Fibroblast of lung (primary cell): ENCODE data around the gene SEC61G. TPM values are rescaled to one million over a fixed set of nuclear protein-coding genes. Genes with fewer than 3 reads are reported as not detected.

Experiments used
- DNase-seq, 2 donors: peaks; one replicate each; pipeline versions ENCODE4 v3.0.0 to v3.0.0-alpha.2; 2010; ENCODE audit warnings: low read depth in 2 of 2
- H2AFZ ChIP-seq: 2 replicates; pipeline ENCODE4 v1.5.1; 2012; ENCODE audit warnings: low read length, control low read depth, inconsistent platforms
- H3K27ac ChIP-seq: 2 replicates; pipeline ENCODE4 v1.5.1; 2011; ENCODE audit warnings: low read length, control low read depth; ENCODE audit not compliant: insufficient read depth
- H3K27me3 ChIP-seq: 2 replicates; pipeline ENCODE4 v1.5.1; 2011; ENCODE audit warnings: mild to moderate bottlenecking, low read length; ENCODE audit not compliant: control insufficient read depth, insufficient read depth
- H3K36me3 ChIP-seq: 2 replicates; pipeline ENCODE4 v1.5.1; 2011; ENCODE audit warnings: low read length; ENCODE audit not compliant: control insufficient read depth, insufficient read depth
- H3K4me1 ChIP-seq: 2 replicates; pipeline ENCODE4 v1.5.1; 2011; ENCODE audit warnings: low read length; ENCODE audit not compliant: control insufficient read depth, insufficient read depth; ENCODE audit errors: extremely low read depth
- H3K4me2 ChIP-seq: 2 replicates; pipeline ENCODE4 v1.5.1; 2011; ENCODE audit warnings: low read length, control low read depth; ENCODE audit not compliant: insufficient read depth; ENCODE audit errors: extremely low read depth
- H3K4me3 ChIP-seq, 4 experiments: fragments of 200-600 bp in 1 of 4; sonication (generic) in 1 of 4; replicated peaks in 1 of 4; 2 replicates each; pipeline ENCODE4 v1.5.1; 2011 to 2016; ENCODE audit warnings: low read length in 4 of 4, low read depth in 3 of 4, mild to moderate bottlenecking in 3 of 4, control low read depth in 2 of 4, inconsistent platforms in 1 of 4, mixed read lengths in 1 of 4; ENCODE audit not compliant: insufficient read depth in 1 of 4; ENCODE audit errors: control extremely low read depth in 1 of 4
- H3K79me2 ChIP-seq: 2 replicates; pipeline ENCODE4 v1.5.1; 2012; ENCODE audit warnings: mild to moderate bottlenecking, low read length, inconsistent platforms; ENCODE audit not compliant: control insufficient read depth, insufficient read depth
- H3K9ac ChIP-seq: 2 replicates; pipeline ENCODE4 v1.5.1; 2011; ENCODE audit warnings: mild to moderate bottlenecking, low read length, control low read depth; ENCODE audit not compliant: insufficient read depth
- H3K9me3 ChIP-seq: 2 replicates; pipeline ENCODE4 v1.5.1; 2012; ENCODE audit warnings: low read depth, low read length; ENCODE audit not compliant: control insufficient read depth, insufficient read depth
- H4K20me1 ChIP-seq: 2 replicates; pipeline ENCODE4 v1.5.1; 2011; ENCODE audit warnings: low read length; ENCODE audit not compliant: control insufficient read depth, insufficient read depth; ENCODE audit errors: extremely low read depth
- CTCF ChIP-seq, 2 donors: IDR thresholded peaks in 1 of 2; conservative IDR thresholded peaks in 1 of 2; 1 replicate in 1 of 2; 2 replicates in 1 of 2; pipeline ENCODE4 v1.5.1; 2011 to 2012; ENCODE audit warnings: low read length in 2 of 2, control low read depth in 1 of 2, inconsistent platforms in 1 of 2, low read depth in 1 of 2, mild to moderate bottlenecking in 1 of 2
- EZH2 ChIP-seq: IDR thresholded peaks from 2 replicates; pipeline ENCODE4 v1.5.1; 2012; ENCODE audit warnings: low read length, control low read depth, mild to moderate bottlenecking; ENCODE audit errors: missing control alignments
- polyA plus RNA-seq, 2 donors: library from polyadenylated mRNA; depleted of rRNA in 1 of 2; stranded (reverse) in 1 of 2; unstranded in 1 of 2; fragments of >200 nt; gene quantifications; 2 replicates each; pipeline ENCODE4 v1.2.1, GENCODE V29; 2011 to 2012; ENCODE audit warnings: missing spikeins in 1 of 2
- total RNA-seq: library from RNA; depleted of rRNA; stranded (reverse); fragments of >200 nt; gene quantifications from 2 replicates; pipeline ENCODE4 v1.2.1, GENCODE V29; 2014

SEC61G gene
- total and polyA plus RNA-seq, 2 donors (not counting 1 experiment from before 2014, with no cell fraction given) = 143 to 623 TPM

GRCh38 chr7:54796150-54796549 is 37.1 kb upstream of the SEC61G start:
- TF ChIP-seq CTCF (conservative IDR thresholded peaks at IDR 0.05 in 1 of 2, IDR thresholded peaks at IDR 0.05 in 1 of 2; ENCODE audit: low read depth in 1 of 2, low read length in 2 of 2) = no peak
- no peak for TF ChIP-seq EZH2
- Histone ChIP-seq H3K4me3 (no peak overlapping the region), H3K9me3 (no peaks in the 10 kb centered on the region), H3K4me2 (no peak overlapping the region), H3K9ac (no peak overlapping the region), H3K27me3 (no peaks in the 10 kb centered on the region), H3K79me2 (no peaks in the 10 kb centered on the region), H3K36me3 (no peaks in the 10 kb centered on the region), H3K27ac (no peak overlapping the region), H4K20me1 (no peaks in the 10 kb centered on the region), H3K4me1 (no peaks in the 10 kb centered on the region), H2AFZ (no peak overlapping the region)
- DNase-seq = no peak

GRCh38 chr7:54792383-54792782 is 33.4 kb upstream of the SEC61G start:
- H3K9ac ChIP-seq = no peak overlapping the region
- H3K4me1 ChIP-seq = peaks cover 2% of the 10 kb centered on the region
- no peak overlapping the region for H3K4me3 ChIP-seq
- H4K20me1 ChIP-seq = no peaks in the 10 kb centered on the region
- no peaks in the 10 kb centered on the region for H3K27me3 ChIP-seq
- no peak overlapping the region for H3K27ac ChIP-seq
- H3K4me2 ChIP-seq = no peak overlapping the region
- H2AFZ ChIP-seq = no peak overlapping the region
- H3K9me3 ChIP-seq = no peaks in the 10 kb centered on the region
- no peaks in the 10 kb centered on the region for H3K36me3 ChIP-seq
- DNase-seq = no peak
- TF ChIP-seq EZH2 = no peak
- no peak for TF ChIP-seq CTCF (conservative IDR thresholded peaks at IDR 0.05 in 1 of 2, IDR thresholded peaks at IDR 0.05 in 1 of 2; ENCODE audit: low read depth in 1 of 2, low read length in 2 of 2)
- no peaks in the 10 kb centered on the region for H3K79me2 ChIP-seq

- no peaks in the 10 kb centered on the region for H3K9me3 ChIP-seq
- H2AFZ ChIP-seq = no peak overlapping the region
- peak overlapping the region; percentile 37 for H3K4me2 ChIP-seq
- H3K9ac ChIP-seq = no peak overlapping the region
- H3K27ac ChIP-seq = no peak overlapping the region
- H3K4me1 ChIP-seq = peaks cover 2% of the 10 kb centered on the region
- H3K79me2 ChIP-seq = no peaks in the 10 kb centered on the region
- peak overlapping the region in 1 of 4 experiments; percentile 3 for H3K4me3 ChIP-seq
- H3K36me3 ChIP-seq = no peaks in the 10 kb centered on the region
- peak; percentile 87 to 91 for DNase-seq
- no peaks in the 10 kb centered on the region for H4K20me1 ChIP-seq
- H3K27me3 ChIP-seq = no peaks in the 10 kb centered on the region
- TF ChIP-seq EZH2 = no peak
- peak; percentile 85 to 86 for TF ChIP-seq CTCF (conservative IDR thresholded peaks at IDR 0.05 in 1 of 2, IDR thresholded peaks at IDR 0.05 in 1 of 2; ENCODE audit: low read depth in 1 of 2, low read length in 2 of 2)
These were observed 29.7 kb upstream of the SEC61G start for GRCh38 chr7:54788664-54789063.
